Ectodermal cell (in vitro differentiated cells): Measurements from ENCODE around the gene DUSP8.
"Not testable (repeated sequence)": the region's sequence is repeated elsewhere in the genome, so short reads cannot be mapped to it uniquely, and the experiment has no call there.

Experiments used
- H3K27ac ChIP-seq: 2 replicates; pipeline ENCODE4 v1.7.0; 2013; ENCODE audit warnings: mild to moderate bottlenecking, low read depth, low read length; ENCODE audit not compliant: insufficient read depth, poor library complexity, severe bottlenecking
- H3K27me3 ChIP-seq: 2 replicates; pipeline ENCODE4 v1.7.0; 2013; ENCODE audit warnings: mild to moderate bottlenecking, low read length; ENCODE audit not compliant: insufficient read depth, control insufficient read depth, poor library complexity, severe bottlenecking
- H3K36me3 ChIP-seq: one replicate; pipeline ENCODE4 v1.7.0; 2013; ENCODE audit warnings: low read length; ENCODE audit not compliant: control insufficient read depth, insufficient read depth
- H3K4me1 ChIP-seq: one replicate; pipeline ENCODE4 v1.7.0; 2013; ENCODE audit warnings: low read length; ENCODE audit not compliant: control insufficient read depth, insufficient read depth
- H3K4me3 ChIP-seq: 2 replicates; pipeline ENCODE4 v1.7.0; 2013; ENCODE audit warnings: low read depth, low read length, control low read depth; ENCODE audit not compliant: insufficient read depth
- H3K9me3 ChIP-seq: 2 replicates; pipeline ENCODE4 v1.7.0; 2013; ENCODE audit warnings: mild to moderate bottlenecking, low read length, moderate library complexity; ENCODE audit not compliant: control insufficient read depth
- WGBS, 2 experiments: methylation state at CpG; one replicate each; pipeline ENCODE4 v1.1.7; 2013; ENCODE audit warnings: missing lambda C conversion rate in 2 of 2; 5-methylcytosine and 5-hydroxymethylcytosine counted together

DUSP8 gene

DNA sequence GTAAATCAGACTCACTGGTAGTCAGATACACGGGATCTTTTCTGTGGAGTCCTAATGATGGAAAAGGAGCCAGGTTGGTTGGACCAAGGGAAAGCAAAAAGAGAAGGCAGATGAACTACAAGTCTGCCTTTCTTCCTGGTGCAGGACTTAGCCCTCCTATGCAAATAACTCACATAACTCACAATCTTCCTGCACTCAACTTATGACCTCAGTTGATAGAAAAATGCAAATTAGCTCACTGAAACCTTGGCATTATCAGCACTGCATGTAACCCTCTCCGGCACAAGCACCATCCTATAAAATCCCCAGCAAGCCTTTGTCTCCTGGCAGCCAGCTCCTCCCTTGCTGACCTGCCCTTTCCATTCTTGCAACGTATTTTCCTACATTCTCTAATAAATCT, 29.6 kb upstream of the DUSP8 start:
- WGBS, 2 experiments: 85 to 89% methylated on average over 2 of the region's 3 CpGs
- not testable (repeated sequence) for H3K27ac ChIP-seq, H3K4me3 ChIP-seq, H3K36me3 ChIP-seq, H3K9me3 ChIP-seq, H3K4me1 ChIP-seq, H3K27me3 ChIP-seq

DNA sequence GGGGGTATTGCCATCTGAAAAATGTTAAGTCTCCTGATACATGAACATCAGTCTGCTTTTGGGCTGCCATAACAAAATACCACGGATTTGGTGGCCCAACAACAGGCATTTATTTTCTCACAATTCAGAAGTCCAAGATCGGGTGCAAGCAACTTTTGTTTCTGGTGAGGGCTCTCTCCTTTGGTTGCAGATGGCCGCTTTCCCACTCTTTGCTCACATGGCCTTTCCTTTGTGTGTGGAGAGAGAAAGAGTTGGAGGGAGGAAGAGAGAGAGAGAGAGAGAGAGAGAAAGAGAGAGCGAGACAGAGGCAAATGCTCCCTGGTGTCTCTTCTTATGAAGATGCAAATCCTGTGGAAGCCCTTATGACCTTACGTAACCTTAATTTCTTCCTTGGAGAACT, 28.6 kb upstream of the DUSP8 start:
- H3K27me3 ChIP-seq: peaks cover 13% of the 10 kb centered on the region
- no peak overlapping the region for H3K4me3 ChIP-seq
- H3K9me3 ChIP-seq: no peaks in the 10 kb centered on the region
- WGBS, 2 experiments: 66 to 77% methylated on average over 5 of the region's 5 CpGs
- no peaks in the 10 kb centered on the region for H3K4me1 ChIP-seq
- H3K36me3 ChIP-seq: no peaks in the 10 kb centered on the region
- no peak overlapping the region for H3K27ac ChIP-seq

GRCh38 chr11:1598816-1599215, 26.7 kb upstream of the DUSP8 start:
- no peaks in the 10 kb centered on the region for H3K36me3 ChIP-seq
- H3K9me3 ChIP-seq: no peaks in the 10 kb centered on the region
- H3K27ac ChIP-seq: no peak overlapping the region
- H3K4me3 ChIP-seq: no peak overlapping the region
- WGBS, 2 experiments: 91 to 94% methylated on average over 6 of the region's 6 CpGs
- no peaks in the 10 kb centered on the region for H3K4me1 ChIP-seq
- H3K27me3 ChIP-seq: peaks cover 15% of the 10 kb centered on the region

DNA sequence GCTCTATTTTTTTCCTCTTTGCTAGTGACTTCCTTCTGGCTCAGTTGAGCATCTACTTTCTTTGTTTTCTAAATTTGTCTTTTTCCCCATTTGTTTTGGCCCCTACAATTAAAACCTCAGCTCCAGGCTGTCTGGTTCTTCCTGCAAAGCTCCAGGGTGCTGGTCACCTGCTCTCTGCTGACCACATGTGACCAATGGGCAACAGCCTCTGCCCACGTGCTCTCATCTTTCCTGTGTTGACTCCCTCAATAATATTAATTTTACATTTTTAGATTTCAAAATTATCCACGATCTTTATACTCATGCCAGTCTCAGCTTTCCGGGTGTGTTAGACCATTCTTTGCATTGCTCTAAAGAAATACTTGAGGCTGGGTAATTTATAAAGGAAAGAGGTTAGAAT, 26.3 kb upstream of the DUSP8 start:
- peaks cover 15% of the 10 kb centered on the region for H3K27me3 ChIP-seq
- H3K4me3 ChIP-seq, H3K27ac ChIP-seq, H3K36me3 ChIP-seq, H3K9me3 ChIP-seq, H3K4me1 ChIP-seq: not testable (repeated sequence)
- WGBS, 2 experiments: 76 to 89% methylated on average over 3 of the region's 3 CpGs

GRCh38 chr11:1597994-1598380, 25.9 kb upstream of the DUSP8 start, which contains the start of gene KRTAP5-2:
Gene KRTAP5-2, minus strand, starts transcription at chr11:1598294. Its CDS starts 44 bp downstream, at chr11:1598250.
- H3K9me3 ChIP-seq: no peaks in the 10 kb centered on the region
- 87 to 100% methylated on average over 2 to 4 of the region's 4 CpGs for WGBS, 2 experiments
- no peak within 1 kb of the TSS for H3K27ac ChIP-seq
- H3K4me3 ChIP-seq: no peak within 1 kb of the TSS
- H3K36me3 ChIP-seq: no peaks in the 10 kb centered on the region
- no peaks in the 10 kb centered on the region for H3K4me1 ChIP-seq
- H3K27me3 ChIP-seq: peaks cover 15% of the 10 kb centered on the region

GRCh38 chr11:1597331-1597993, 25.4 kb upstream of the DUSP8 start:
- Histone ChIP-seq H3K4me1 (no peaks in the 10 kb centered on the region), H3K9me3 (no peaks in the 10 kb centered on the region), H3K27ac (no peak overlapping the region), H3K27me3 (peaks cover 15% of the 10 kb centered on the region), H3K4me3 (no peak overlapping the region), H3K36me3 (no peaks in the 10 kb centered on the region)
- 91 to 92% methylated on average over 10 of the region's 10 CpGs for WGBS, 2 experiments

DNA sequence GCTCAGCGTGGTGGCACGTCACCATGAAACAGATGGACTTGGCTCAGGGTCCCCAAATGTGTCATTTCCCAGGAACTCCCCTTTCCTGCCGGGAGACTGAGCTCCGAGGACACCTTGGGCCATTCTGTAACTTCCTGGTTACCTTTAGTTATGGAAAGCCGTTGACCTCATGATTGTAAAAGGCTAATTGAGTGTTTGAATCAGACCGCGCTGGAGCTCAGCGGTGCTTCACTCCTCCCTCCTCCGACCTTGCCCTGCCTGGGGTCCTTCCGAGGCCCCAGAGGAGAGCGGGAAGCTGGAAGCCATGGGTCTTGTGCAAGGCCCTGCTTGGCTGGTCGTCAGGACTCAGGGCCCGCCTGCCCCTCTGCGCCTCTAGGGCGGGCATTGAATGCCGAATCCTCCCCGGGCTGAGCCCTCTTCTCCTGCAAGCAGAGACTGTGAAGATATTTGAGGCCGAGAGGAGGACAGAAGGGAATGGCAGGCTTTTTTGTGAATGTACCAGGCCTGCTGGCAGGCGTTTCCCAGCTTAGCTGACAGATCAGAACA, 24.6 kb upstream of the DUSP8 start:
- H3K4me1 ChIP-seq, H3K27ac ChIP-seq, H3K9me3 ChIP-seq, H3K4me3 ChIP-seq, H3K36me3 ChIP-seq: not testable (repeated sequence)
- H3K27me3 ChIP-seq: peaks cover 15% of the 10 kb centered on the region
- 48 to 53% methylated on average over 19 of the region's 19 CpGs for WGBS, 2 experiments

DNA sequence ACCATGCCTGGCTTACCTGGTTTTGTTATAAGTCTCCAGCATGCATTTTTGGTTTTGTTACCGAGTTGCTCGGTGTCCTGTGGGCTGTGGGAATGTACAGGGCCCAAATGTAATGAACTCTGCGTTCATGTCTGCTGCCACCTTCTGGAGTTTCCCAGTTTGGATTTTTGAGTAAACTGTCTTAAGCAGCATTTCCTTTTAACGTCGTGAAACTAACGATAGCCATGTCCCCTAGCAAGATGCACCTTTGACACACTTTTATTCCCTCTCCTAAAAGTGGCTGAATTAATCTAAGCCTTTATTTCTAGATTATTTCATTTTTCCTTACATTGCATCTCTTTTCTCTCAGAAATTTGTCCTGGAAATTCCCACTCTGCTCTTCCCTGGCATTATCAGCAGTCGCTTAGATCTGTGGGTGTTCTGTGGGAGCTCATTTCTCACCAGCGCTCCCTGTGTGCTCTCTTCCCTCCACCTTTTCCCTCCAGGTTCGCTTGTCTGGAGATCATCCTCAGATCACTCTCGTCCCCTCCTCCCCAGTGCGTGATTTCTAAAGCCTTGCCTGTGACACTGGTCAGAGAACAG, 24.0 kb upstream of the DUSP8 start:
- H3K4me3 ChIP-seq, H3K9me3 ChIP-seq, H3K4me1 ChIP-seq, H3K27ac ChIP-seq, H3K36me3 ChIP-seq: not testable (repeated sequence)
- WGBS, 2 experiments: 69 to 70% methylated on average over 11 of the region's 11 CpGs
- peaks cover 15% of the 10 kb centered on the region for H3K27me3 ChIP-seq

- Histone ChIP-seq H3K27me3 (peaks cover 15% of the 10 kb centered on the region), H3K9me3 (no peaks in the 10 kb centered on the region), H3K4me3 (no peak overlapping the region), H3K36me3 (no peaks in the 10 kb centered on the region), H3K4me1 (no peaks in the 10 kb centered on the region), H3K27ac (no peak overlapping the region)
- WGBS, 2 experiments: 90 to 91% methylated on average over 9 of the region's 9 CpGs
Measured at GRCh38 chr11:1592628-1593027, 20.6 kb upstream of the DUSP8 start.

DNA sequence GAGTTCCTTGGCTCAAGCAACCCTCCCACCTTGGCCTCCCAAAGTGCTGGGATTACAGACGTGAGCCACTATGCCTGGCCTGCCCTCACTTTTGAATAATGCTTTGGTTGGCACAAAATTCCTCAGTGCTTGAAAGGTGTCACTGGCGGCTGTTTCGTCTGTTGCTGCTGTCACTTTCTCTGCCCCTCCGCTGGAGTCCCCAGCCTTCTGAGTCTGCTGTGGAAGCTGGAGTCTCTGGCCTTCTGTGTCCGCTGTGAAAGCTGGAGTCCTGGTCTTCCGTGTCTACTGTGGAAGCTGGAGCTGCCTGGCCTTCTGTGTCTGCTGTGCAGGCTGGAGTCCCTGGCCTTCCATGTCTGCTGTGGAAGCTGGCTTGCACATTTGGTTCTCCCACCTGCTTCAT, 17.9 kb upstream of the DUSP8 start:
- Histone ChIP-seq H3K27ac (no peak overlapping the region), H3K4me1 (no peaks in the 10 kb centered on the region), H3K4me3 (no peak overlapping the region), H3K9me3 (no peaks in the 10 kb centered on the region), H3K27me3 (no peaks in the 10 kb centered on the region), H3K36me3 (no peaks in the 10 kb centered on the region)
- 90 to 91% methylated on average over 6 of the region's 6 CpGs for WGBS, 2 experiments
